HG03108 (cell line): ENCODE measurements around the gene SLC6A6.
"Not testable (repeated sequence)": the region's sequence is repeated elsewhere in the genome, so short reads cannot be mapped to it uniquely, and the experiment has no call there.

ENCODE experiments used
- ATAC-seq: cut with Tn5 transposase; IDR thresholded peaks from one replicate; pipeline ENCODE4 v1.9.1; 2021; ENCODE audit warnings: moderate library complexity; ENCODE audit not compliant: unreplicated experiment

Gene SLC6A6

GRCh38 chr3:14503033-14503705 is 100.8 kb downstream of the SLC6A6 start:
- ATAC-seq, result no peak

DNA sequence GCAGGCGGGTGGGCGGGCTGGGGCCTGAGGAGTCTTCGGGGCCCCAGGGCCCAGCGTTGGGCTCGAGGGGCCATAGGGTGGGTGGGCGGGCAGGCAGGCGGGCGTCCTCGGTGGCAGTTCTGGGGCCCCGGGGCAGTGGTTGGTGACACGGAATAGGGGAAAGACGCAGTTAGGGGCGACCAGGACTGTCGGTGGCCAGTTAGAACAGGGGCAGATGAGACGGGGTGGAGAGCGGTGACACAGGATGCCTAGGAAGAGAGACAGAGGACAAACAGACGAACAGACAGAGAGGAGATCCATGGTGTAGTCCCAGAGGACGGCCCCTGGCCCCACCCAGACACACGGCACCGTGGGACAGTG is 101.3 kb downstream of the SLC6A6 start:
- ATAC-seq, result no peak

DNA sequence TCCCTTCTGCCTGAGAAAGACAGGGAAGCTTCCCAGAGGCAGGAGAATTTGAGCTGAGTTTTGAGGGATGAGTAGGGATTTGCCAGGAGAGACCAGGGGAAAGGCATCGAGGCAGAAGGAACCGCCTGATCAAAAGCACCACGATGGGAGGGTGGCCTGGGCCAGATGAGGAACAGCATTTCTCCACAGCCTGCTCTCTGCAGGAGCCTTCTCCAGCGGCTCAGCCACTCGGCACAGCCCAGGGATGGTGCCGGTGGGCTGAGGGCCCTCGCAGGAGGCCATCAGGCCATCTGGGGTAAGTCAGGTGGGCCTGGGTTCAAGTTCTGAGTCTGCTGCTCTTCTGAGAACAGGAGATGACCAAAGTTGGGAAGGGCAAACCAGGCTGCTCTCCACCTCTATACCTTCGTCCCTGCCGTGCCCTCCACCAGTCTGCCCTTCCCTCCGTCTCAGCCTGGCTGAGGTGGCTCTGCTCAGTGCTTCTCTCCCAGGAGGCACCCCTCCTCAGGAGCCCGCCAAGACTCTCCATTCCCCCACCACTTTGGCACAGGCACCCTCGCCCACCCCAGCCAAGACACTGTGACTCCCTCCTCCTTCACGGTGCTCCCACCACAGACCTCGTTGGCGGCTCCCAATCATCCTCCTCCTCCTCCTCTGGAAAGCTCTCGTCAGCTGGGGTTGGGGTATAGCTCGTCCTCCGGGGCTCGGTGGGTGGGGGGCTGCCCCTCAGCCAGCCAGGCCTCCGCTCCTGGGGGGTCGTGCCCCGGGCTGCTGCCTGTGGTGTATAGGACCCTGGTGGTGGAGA is 102.8 kb downstream of the SLC6A6 start:
- no peak for ATAC-seq

- ATAC-seq, result no peak
Measured at GRCh38 chr3:14505803-14506500, 103.5 kb downstream of the SLC6A6 start.

DNA sequence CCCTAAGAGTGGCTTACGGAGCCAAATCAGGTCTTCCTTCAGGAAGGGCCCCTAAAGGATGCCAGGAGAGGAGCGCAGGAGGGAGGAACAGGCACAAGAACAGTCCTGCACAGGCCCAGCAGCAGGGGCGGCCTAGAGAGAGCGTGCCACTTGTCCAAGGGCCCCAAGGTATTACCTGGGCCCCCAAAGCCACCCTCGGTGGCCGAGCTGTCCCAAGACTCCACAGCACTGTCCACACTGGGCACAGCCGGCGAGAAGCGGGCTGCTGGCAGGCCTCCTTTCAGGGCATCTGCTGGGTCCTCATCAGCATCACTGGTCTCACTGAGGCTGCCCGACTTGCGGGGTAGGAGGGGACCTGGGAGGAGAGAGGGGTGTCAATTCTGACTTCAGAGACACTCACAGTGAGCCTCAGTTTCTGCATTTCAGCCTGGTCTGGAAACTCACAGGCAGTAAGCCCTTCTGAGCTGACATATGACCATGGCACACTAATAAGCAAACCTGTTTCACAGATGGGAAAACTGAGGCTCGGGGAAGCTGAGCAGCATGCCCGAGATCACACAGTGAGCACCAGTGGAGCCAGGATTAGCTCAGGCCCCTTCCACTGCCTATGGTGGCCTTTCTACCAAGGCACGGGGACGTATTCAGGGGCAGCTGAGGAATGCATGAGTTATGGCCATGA is 104.4 kb downstream of the SLC6A6 start:
- ATAC-seq, result no peak

- no peak for ATAC-seq
Measured at GRCh38 chr3:14507305-14507741, 104.9 kb downstream of the SLC6A6 start.

- no peak for ATAC-seq
Measured at GRCh38 chr3:14507757-14508504, 105.5 kb downstream of the SLC6A6 start.

DNA sequence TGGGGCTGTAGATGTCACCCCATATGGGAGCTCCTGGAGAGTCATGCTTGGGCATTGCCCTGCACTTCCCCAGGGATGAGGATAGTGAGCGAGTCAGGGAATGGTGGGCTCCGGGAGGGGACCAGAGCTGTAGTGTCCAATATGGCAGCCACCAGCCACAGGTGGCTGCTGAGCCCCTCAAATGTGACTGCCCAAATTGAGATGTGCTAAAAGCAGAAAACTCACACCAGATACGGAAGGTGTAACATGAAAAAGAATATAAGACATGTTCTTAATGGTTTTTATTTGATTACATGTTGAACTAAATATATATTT is 106.1 kb downstream of the SLC6A6 start:
- no peak for ATAC-seq

- ATAC-seq, result no peak
Measured at GRCh38 chr3:14508966-14509795, 106.8 kb downstream of the SLC6A6 start.

- no peak for ATAC-seq
Measured at GRCh38 chr3:14509796-14510100, 107.3 kb downstream of the SLC6A6 start.

DNA sequence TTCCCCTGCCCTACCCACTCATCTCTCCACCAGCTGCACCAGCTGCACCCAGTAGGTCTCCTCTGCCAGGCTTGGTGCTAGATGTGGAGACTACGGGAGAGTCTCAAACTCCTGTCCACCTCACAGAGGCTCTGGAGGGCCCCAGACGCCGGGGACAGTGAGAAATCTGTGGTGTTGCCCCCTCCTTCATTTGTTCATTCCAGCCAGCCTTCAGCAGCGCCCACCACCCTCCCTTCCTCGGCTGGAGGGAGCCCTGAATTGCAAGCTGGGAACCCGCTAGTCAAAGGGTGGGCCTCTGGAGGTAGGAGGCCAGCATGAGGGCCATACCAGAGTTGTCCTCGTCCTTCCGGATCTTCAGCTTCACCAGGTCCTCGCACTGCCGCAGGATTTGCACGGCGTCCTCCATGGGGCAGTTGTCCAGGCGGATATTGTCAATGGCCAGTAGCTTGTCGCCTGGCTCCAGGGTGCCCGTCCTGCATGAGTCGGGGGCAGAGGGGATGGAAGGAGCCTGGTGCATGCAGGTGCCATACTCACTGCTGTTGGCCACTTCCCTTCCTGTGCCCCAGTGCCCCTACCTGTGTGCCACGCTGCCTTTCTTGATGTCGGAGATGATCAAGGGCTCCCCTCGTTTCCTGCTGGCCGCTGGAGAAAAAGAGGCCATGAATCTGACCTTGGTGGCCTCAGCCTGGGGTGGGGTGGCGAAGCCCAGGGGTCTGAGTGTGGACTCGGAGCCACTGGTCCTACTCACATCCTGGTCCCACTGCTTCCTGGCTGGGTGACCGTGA is 108.6 kb downstream of the SLC6A6 start:
- ATAC-seq, result no peak

- ATAC-seq, result no peak
Measured at GRCh38 chr3:14511623-14512280, 109.3 kb downstream of the SLC6A6 start.

- no peak for ATAC-seq
Measured at GRCh38 chr3:14512281-14512941, 110.0 kb downstream of the SLC6A6 start.

DNA sequence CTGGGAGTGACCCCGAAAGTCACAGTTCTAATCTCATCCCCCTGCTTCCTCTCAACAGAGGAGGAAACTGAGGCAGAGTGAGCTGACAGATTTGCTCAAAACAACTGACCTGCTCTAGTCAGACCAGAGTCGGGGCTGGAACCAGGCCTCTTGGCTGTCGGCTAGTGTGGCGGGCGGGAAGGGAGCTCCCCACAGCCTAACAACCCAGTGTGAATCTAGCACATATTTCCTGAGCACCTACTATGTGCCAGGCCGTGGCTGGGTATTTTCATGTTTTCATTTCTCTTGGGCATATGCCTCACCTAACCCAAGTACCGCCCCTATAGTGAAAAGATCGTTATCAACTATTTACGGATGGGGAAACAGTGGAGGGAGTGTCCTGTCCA is 110.5 kb downstream of the SLC6A6 start:
- no peak for ATAC-seq

DNA sequence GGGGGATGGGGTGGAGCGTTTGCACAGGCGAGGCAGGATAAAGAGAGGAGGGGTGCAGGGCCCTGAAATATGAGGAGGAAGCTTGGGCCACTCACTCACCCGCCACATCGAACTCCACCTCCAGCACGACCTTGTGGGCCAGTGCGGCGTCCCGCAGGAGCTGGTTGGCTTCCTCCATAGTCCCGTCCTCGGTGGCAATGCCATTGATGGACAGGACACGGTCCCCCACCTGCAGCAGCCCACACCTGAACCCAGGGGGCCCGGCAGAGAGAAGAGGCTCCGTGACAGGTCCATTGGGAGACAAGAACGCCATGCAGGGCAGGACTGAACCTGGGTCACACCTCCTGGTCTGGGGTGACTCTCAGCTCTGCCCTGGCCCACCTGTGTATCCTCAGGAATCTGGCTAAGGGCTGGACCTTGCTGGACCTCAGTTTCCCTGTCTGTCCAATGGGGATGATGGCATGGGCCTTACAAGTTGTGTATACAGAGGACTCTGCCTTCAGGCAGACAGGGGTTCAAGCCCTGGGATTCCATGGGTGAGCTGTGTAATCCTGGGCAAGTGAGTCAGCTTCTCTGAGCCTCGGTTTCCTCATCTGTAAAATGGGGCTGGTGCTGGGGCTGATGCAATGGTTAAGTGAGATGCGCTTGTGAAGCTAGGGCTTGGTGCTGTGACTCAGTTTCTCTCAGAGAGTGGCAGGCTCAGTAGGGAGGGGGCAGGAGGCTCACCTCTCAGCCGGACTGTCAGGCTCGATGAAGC is 111.3 kb downstream of the SLC6A6 start:
- no peak for ATAC-seq

- no peak for ATAC-seq
Measured at GRCh38 chr3:14514323-14514720, 111.9 kb downstream of the SLC6A6 start.

- not testable (repeated sequence) for ATAC-seq
Measured at GRCh38 chr3:14515526-14515925, 113.1 kb downstream of the SLC6A6 start.
